Mononuclear cell (primary cell): ENCODE data around the gene OASL. TPM values are rescaled to one million over a fixed set of nuclear protein-coding genes. Genes with fewer than 3 reads are reported as not detected.

Experiments used
- H3K27me3 ChIP-seq: 2 replicates; pipeline ENCODE4 v1.6.0; 2011; ENCODE audit warnings: low read length, control low read depth; ENCODE audit not compliant: insufficient read depth
- H3K4me1 ChIP-seq: 2 replicates; pipeline ENCODE4 v1.5.1; 2011; ENCODE audit warnings: mild to moderate bottlenecking, low read length, control low read depth; ENCODE audit not compliant: insufficient read depth
- H3K4me3 ChIP-seq: 2 replicates; pipeline ENCODE4 v1.5.1; 2011; ENCODE audit warnings: mild to moderate bottlenecking, low read length, moderate library complexity
- H3K9me3 ChIP-seq: 2 replicates; pipeline ENCODE4 v1.5.1; 2011; ENCODE audit warnings: low read depth, mild to moderate bottlenecking, control low read depth, low read length
- total RNA-seq: library from RNA; depleted of rRNA; stranded (reverse); fragments of >200 nt; gene quantifications from one replicate; pipeline ENCODE4 v1.2.3, GENCODE V29; 2012

The OASL gene
- total RNA-seq, 1 donor, result 18.5 TPM

DNA sequence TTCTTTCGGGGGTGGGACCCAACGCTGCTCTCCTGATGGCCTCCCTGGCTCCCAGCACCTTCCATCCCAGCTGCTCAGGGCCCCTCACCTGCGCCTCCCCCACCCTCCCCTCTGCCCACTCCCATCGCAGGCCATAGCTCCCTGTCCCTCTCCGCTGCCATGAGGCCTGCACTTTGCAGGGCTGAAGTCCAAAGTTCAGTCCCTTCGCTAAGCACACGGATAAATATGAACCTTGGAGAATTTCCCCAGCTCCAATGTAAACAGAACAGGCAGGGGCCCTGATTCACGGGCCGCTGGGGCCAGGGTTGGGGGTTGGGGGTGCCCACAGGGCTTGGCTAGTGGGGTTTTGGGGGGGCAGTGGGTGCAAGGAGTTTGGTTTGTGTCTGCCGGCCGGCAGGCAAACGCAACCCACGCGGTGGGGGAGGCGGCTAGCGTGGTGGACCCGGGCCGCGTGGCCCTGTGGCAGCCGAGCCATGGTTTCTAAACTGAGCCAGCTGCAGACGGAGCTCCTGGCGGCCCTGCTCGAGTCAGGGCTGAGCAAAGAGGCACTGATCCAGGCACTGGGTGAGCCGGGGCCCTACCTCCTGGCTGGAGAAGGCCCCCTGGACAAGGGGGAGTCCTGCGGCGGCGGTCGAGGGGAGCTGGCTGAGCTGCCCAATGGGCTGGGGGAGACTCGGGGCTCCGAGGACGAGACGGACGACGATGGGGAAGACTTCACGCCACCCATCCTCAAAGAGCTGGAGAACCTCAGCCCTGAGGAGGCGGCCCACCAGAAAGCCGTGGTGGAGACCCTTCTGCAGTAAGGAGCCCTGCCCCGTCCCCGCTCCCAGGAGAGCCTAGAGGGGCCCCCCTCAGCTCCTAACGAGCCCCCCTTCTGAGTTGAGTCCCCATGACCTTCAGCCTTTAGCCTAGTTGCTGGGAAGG is 60.5 kb downstream of the OASL start, which contains the start of gene HNF1A:
Gene HNF1A, plus strand, starts transcription at position 248 of the 924 bp plus-strand sequence. Its CDS starts 226 bp downstream, at position 474.
- H3K4me3 ChIP-seq, result no peak within 1 kb of the TSS
- no peaks in the 10 kb centered on the region for H3K27me3 ChIP-seq
- H3K9me3 ChIP-seq, result no peaks in the 10 kb centered on the region
- no peaks in the 10 kb centered on the region for H3K4me1 ChIP-seq

DNA sequence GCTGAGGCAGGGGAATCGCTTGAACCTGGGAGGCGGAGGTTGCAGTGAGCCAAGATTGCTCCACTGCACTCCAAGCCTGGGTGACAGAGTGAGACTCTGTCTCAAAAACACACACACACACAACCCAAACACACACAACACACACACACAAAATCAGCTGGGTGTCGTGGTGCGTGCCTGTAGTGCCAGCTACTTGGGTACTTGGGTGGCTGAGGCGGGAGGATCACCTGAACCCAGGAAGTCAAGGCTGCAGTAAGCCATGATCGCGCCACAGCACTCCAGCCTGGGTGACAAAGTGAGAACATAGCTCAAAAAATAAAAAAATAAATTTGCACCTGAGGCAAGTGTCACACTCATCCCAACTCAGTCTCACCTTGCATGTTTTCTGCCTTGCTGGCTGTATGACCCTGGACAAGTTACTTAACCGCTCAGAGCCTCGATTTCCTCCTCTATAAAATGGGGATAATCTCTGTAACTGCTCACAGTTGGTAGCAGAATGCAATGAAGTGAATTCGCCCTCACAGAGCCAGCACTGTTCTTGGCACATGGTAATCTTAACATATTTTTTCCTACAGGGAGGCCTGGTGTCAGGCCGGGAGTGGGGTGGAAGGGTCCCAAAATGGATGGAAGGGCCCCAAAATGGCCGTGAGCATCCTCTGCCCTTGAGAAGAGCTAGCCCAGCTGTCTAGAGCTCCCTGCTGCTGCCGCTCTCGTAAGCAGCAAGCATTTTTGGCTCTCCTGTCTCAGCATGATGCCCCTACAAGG is 61.3 kb downstream of the OASL start:
- no peaks in the 10 kb centered on the region for H3K4me1 ChIP-seq
- H3K9me3 ChIP-seq, result no peaks in the 10 kb centered on the region
- H3K27me3 ChIP-seq, result no peaks in the 10 kb centered on the region
- H3K4me3 ChIP-seq, result no peak overlapping the region

DNA sequence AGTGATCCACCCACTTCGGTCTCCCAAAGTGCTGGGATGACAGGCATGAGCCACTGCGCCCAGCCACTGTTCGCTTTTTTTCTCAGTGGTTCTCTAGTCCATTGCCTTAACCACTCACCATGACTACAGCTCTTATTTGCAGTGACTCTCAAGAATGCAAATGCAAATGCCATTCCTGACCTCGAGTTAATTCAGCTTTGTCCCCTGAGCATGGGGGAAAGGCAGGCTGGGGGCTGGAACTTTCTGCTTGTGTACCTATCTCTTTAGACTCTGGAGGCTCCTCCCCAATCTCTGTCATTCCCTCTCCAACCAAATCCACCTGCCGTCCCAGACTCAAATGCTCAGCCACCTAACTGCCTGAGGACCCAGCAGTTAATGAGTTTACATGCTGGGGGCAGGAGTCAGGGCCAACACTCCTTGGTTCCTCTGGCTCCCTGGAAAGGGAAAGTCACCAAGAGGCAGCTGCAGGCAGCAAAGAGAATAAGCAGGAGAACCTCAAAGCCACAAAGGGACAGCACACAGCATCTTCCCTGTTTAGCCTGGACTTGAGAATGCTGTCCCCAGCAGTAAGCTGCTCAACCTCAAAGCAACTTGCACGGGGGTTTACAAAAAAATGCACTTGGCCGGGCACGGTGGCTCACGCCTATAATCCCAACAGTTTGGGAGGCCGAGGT is 66.0 kb downstream of the OASL start:
- H3K4me1 ChIP-seq, result peaks cover 11% of the 10 kb centered on the region
- H3K9me3 ChIP-seq, result no peaks in the 10 kb centered on the region
- H3K27me3 ChIP-seq, result no peaks in the 10 kb centered on the region
- no peak overlapping the region for H3K4me3 ChIP-seq

DNA sequence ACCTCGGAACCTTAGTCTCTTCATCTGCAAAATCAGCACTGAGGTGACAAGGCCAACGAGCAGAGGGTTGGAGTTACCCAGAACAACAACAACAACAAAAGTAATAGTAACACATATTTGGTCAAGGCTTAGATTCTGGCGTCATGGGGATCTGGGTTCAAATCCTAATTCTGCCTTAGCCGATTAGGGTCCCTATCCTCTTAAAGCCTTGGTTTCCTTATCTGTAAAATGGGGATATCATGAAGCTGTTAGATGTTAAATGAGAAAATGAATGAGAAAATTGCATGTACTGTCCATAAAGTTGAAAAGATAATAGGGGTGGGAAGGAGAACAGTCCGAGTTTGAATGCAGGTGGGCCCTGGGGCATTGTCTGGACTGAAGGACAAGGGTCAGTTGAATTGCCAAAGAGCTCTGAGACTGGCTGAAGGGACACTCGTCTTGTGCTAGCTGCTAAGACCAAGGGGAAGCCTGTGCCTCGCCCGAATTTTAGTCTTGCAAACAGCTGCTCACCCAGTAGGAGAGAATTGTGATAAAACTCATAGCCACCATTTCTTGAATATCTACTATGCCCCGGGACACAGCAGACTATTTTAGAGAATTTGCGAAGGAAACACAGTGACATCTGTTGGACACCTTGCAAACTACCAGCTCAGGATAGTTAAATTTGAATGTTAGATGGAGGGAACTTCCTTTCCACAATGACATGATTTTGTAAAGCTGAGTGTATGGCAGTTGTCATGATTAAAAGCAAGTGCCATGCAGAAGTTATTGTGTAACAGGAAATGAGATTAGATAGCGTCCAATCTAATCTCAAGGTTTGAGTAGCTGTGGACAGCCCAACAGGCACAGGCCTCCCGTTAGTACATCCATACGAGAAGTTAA is 67.5 kb downstream of the OASL start:
- H3K27me3 ChIP-seq, result no peaks in the 10 kb centered on the region
- H3K4me3 ChIP-seq, result no peak overlapping the region
- no peaks in the 10 kb centered on the region for H3K9me3 ChIP-seq
- peaks cover 11% of the 10 kb centered on the region for H3K4me1 ChIP-seq

DNA sequence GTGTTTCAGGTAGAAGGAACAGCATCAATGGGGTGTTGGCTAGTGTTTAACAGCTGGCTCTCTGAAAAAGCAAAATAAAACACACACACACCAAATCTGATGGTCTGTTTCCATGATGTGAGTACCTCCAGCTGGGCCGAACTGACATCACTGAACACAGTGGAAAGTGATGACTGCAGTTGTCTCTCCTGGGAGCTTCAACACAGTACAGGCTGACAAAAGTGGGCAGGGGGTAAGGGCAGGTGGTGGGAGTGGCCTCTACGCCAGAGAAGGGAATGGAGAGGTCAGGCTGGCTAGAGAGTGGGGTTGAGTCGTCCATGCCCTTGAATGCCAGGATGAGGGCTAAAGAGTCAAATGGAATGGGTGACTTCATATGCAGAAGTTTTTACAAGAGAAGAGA is 68.7 kb downstream of the OASL start:
- peaks cover 11% of the 10 kb centered on the region for H3K4me1 ChIP-seq
- no peak overlapping the region for H3K4me3 ChIP-seq
- no peaks in the 10 kb centered on the region for H3K27me3 ChIP-seq
- H3K9me3 ChIP-seq, result no peaks in the 10 kb centered on the region

Other genes starting within 250 kb of the OASL start
- gene SPPL3, start 134.9 kb downstream of the OASL start, total RNA-seq, result 44.5 TPM
- not detected for gene HNF1A, start 60.7 kb downstream of the OASL start, total RNA-seq
- 9.2 TPM for gene C12orf43, start 22.8 kb downstream of the OASL start, total RNA-seq
- gene P2RX7, start 93.6 kb upstream of the OASL start, total RNA-seq, result 9.3 TPM
- gene P2RX4, start 170.9 kb upstream of the OASL start, total RNA-seq, result 44.2 TPM